Stimulated activated CD4-positive, alpha-beta T cell treated with anti-CD3 and anti-CD28 coated beads, TNF-alpha, amount 100 ng/mL, for 1 hour (primary cell): ENCODE measurements around the gene MRPL49.
"Not testable (repeated sequence)": the region's sequence is repeated elsewhere in the genome, so short reads cannot be mapped to it uniquely, and the experiment has no call there.

Experiments used
- DNase-seq, 3 donors: peaks; one replicate each; pipeline ENCODE4 v3.0.0-alpha.2; 2020; ENCODE audit warnings: low read depth in 3 of 3, low spot score in 1 of 3

MRPL49 gene

GRCh38 chr11:65132988-65133700 lies 11.0 kb downstream of the MRPL49 start:
- DNase-seq = peak in 1 of 3 donors; percentile 47

- DNase-seq = no peak
Measured at GRCh38 chr11:65133724-65134123, 11.6 kb downstream of the MRPL49 start.

- DNase-seq = peak; percentile 76 to 84 (median 78)
Measured at GRCh38 chr11:65134240-65134951, 12.3 kb downstream of the MRPL49 start, which contains the start of gene SYVN1. Gene SYVN1 (minus strand): TSS chr11:65134519. CDS start chr11:65133601, 918 bp downstream.

- peak; percentile 54 to 64 (median 62) for DNase-seq
Measured at GRCh38 chr11:65134952-65135632, 13.0 kb downstream of the MRPL49 start.

GRCh38 chr11:65135633-65136145 lies 13.6 kb downstream of the MRPL49 start:
- no peak for DNase-seq

GRCh38 chr11:65136515-65137096 lies 14.5 kb downstream of the MRPL49 start:
- DNase-seq = no peak

- DNase-seq = no peak
Measured at GRCh38 chr11:65141896-65142494, 19.9 kb downstream of the MRPL49 start.

- no peak for DNase-seq
Measured at GRCh38 chr11:65147352-65148075, 25.4 kb downstream of the MRPL49 start.

- no peak for DNase-seq
Measured at GRCh38 chr11:65148657-65149056, 26.5 kb downstream of the MRPL49 start.

- not testable (repeated sequence) for DNase-seq
Measured at GRCh38 chr11:65150131-65150508, 28.0 kb downstream of the MRPL49 start.

GRCh38 chr11:65150509-65151299 lies 28.6 kb downstream of the MRPL49 start:
- DNase-seq = no peak

GRCh38 chr11:65151331-65151899 lies 29.3 kb downstream of the MRPL49 start:
- DNase-seq = no peak

GRCh38 chr11:65152122-65152521 lies 30.0 kb downstream of the MRPL49 start:
- no peak for DNase-seq

GRCh38 chr11:65156256-65156655 lies 34.1 kb downstream of the MRPL49 start:
- DNase-seq = no peak

GRCh38 chr11:65156926-65157325 lies 34.8 kb downstream of the MRPL49 start:
- DNase-seq = no peak

- no peak for DNase-seq
Measured at GRCh38 chr11:65157336-65157735, 35.2 kb downstream of the MRPL49 start.

GRCh38 chr11:65159012-65159411 lies 36.9 kb downstream of the MRPL49 start:
- no peak for DNase-seq

GRCh38 chr11:65160643-65161042 lies 38.5 kb downstream of the MRPL49 start:
- no peak for DNase-seq

GRCh38 chr11:65163684-65164083 lies 41.6 kb downstream of the MRPL49 start:
- no peak for DNase-seq
